NB4 (cell line): ENCODE measurements around the gene SELENOT.

Experiments
- DNase-seq: peaks from one replicate; pipeline ENCODE4 v3.0.0; 2010; ENCODE audit warnings: low read depth
- H3K4me3 ChIP-seq: one replicate; pipeline ENCODE4 v1.5.1; 2011; ENCODE audit warnings: mild to moderate bottlenecking, low read depth, low read length, moderate library complexity
- CTCF ChIP-seq: IDR thresholded peaks from one replicate; pipeline ENCODE4 v1.5.1; 2012; ENCODE audit warnings: low read depth, low read length
- MAX ChIP-seq: IDR thresholded peaks from 2 replicates; pipeline ENCODE4 v1.6.1; 2011; ENCODE audit warnings: low read depth, low read length
- MYC ChIP-seq: IDR thresholded peaks from 2 replicates; pipeline ENCODE4 v1.6.1; 2011; ENCODE audit warnings: low read depth, low read length
- POLR2A ChIP-seq: IDR thresholded peaks from 2 replicates; pipeline ENCODE4 v1.6.1; 2011; ENCODE audit warnings: mild to moderate bottlenecking; ENCODE audit not compliant: insufficient read length; ENCODE audit errors: extremely low read depth

Gene SELENOT

GRCh38 chr3:150666167-150666566, 63.0 kb downstream of the SELENOT start:
- no peak for TF ChIP-seq MAX
- no peak for TF ChIP-seq CTCF
- TF ChIP-seq MYC = no peak
- no peak for TF ChIP-seq POLR2A
- no peak overlapping the region for H3K4me3 ChIP-seq
- no peak for DNase-seq

- DNase-seq = no peak
- TF ChIP-seq POLR2A (no peak), MYC (no peak)
Measured at GRCh38 chr3:150673966-150674365, 70.8 kb downstream of the SELENOT start.

GRCh38 chr3:150675587-150675986, 72.5 kb downstream of the SELENOT start:
- TF ChIP-seq MYC (no peak), POLR2A (no peak)
- no peak for DNase-seq
- H3K4me3 ChIP-seq = no peak overlapping the region

More at GRCh38 chr3:150673966-150674365, 70.8 kb downstream of the SELENOT start:
- H3K4me3 ChIP-seq = no peak overlapping the region
